ENCODE results near the gene POLR2L. TPM values are rescaled to one million over a fixed set of nuclear protein-coding genes. Genes with fewer than 3 reads are reported as not detected.

POLR2L gene
- total and polyA plus RNA-seq, 2 donors (not counting 1 experiment from before 2014, with no cell fraction given): 44.4 to 80.8 TPM

GRCh38 chr11:867856-868358 is 25.6 kb upstream of the POLR2L start:
- H3K27ac Mint-ChIP-seq: no peak overlapping the region
- H2AFZ ChIP-seq (ENCODE audit: insufficient read depth, low read depth, low read length, poor library complexity, severe bottlenecking): no peak overlapping the region
- ChIA-PET POLR2A (no interaction called here), CTCF (interaction anchor here (1.1 kb wide), 1 partner anchor 10 kb away, joined by 3 read pairs; no protein-coding TSS in a partner anchor)
- intact Hi-C loops (cut with micrococcal nuclease): no loop called here
- WGBS (ENCODE audit: insufficient coverage): 92% methylated on average over 6 of the region's 8 CpGs
- H3K27me3 Mint-ChIP-seq: no peaks in the 10 kb centered on the region
- no peak overlapping the region for H3K4me3 ChIP-seq (ENCODE audit: control extremely low read depth in 1 of 5, extremely low read depth in 1 of 5, insufficient read depth in 1 of 5, low read depth in 2 of 5, low read length in 4 of 5)
- no peaks in the 10 kb centered on the region for H3K9me3 Mint-ChIP-seq (ENCODE audit: insufficient read depth)
- no peak for DNase-seq
- no peak overlapping the region for H3K4me3 Mint-ChIP-seq
- no peaks in the 10 kb centered on the region for H3K27me3 ChIP-seq (replicated peaks in 1 of 4; ENCODE audit: control extremely low read depth in 1 of 4, control insufficient read depth in 3 of 4, insufficient read depth in 4 of 4, low read length in 3 of 4)
- no peak overlapping the region for H3K27ac ChIP-seq (ENCODE audit: low read length in 2 of 2)
- no peaks in the 10 kb centered on the region for H3K79me2 ChIP-seq (ENCODE audit: control insufficient read depth, insufficient read depth, low read length)
- H3K4me1 Mint-ChIP-seq: no peaks in the 10 kb centered on the region
- no peaks in the 10 kb centered on the region for H3K9me3 ChIP-seq (ENCODE audit: control extremely low read depth in 1 of 3, control insufficient read depth in 2 of 3, insufficient read depth in 1 of 3, low read length in 2 of 3)
- peaks cover 0 to 6% of the 10 kb centered on the region in 2 experiments for H3K36me3 ChIP-seq (replicated peaks in 1 of 2; ENCODE audit: control extremely low read depth in 1 of 2, control insufficient read depth in 1 of 2, extremely low read depth in 1 of 2, insufficient read depth in 2 of 2, low read length in 1 of 2)
- TF ChIP-seq CTCF (IDR thresholded peaks at IDR 0.05) (no peak), EZH2 (IDR thresholded peaks at IDR 0.05; ENCODE audit: borderline replicate concordance, insufficient read depth, low read depth, low read length, poor library complexity, severe bottlenecking) (no peak)
- no peak overlapping the region for H3K4me2 ChIP-seq (replicated peaks; ENCODE audit: low read depth, low read length, poor library complexity, severe bottlenecking)
- no peak for ATAC-seq (ENCODE audit: low read depth)
- H3K9ac ChIP-seq (ENCODE audit: low read length): no peak overlapping the region
- no peaks in the 10 kb centered on the region for H3K4me1 ChIP-seq (ENCODE audit: control insufficient read depth in 2 of 2, insufficient read depth in 2 of 2, low read length in 2 of 2)
- no peaks in the 10 kb centered on the region for H4K20me1 ChIP-seq (ENCODE audit: control insufficient read depth, insufficient read depth, low read length, poor library complexity, severe bottlenecking)

GRCh38 chr11:866481-866880 is 24.2 kb upstream of the POLR2L start:
- no peaks in the 10 kb centered on the region for H3K4me1 Mint-ChIP-seq
- ATAC-seq (ENCODE audit: low read depth) (no peak), DNase-seq (no peak)
- H3K27ac ChIP-seq (ENCODE audit: low read length in 2 of 2): no peak overlapping the region
- no peaks in the 10 kb centered on the region for H3K79me2 ChIP-seq (ENCODE audit: control insufficient read depth, insufficient read depth, low read length)
- intact Hi-C loops (cut with micrococcal nuclease): no loop called here
- no peak overlapping the region for H3K4me3 ChIP-seq (ENCODE audit: control extremely low read depth in 1 of 5, extremely low read depth in 1 of 5, insufficient read depth in 1 of 5, low read depth in 2 of 5, low read length in 4 of 5)
- H3K9ac ChIP-seq (ENCODE audit: low read length): no peak overlapping the region
- H3K36me3 ChIP-seq (replicated peaks in 1 of 2; ENCODE audit: control extremely low read depth in 1 of 2, control insufficient read depth in 1 of 2, extremely low read depth in 1 of 2, insufficient read depth in 2 of 2, low read length in 1 of 2): peaks cover 0 to 6% of the 10 kb centered on the region in 2 experiments
- no peaks in the 10 kb centered on the region for H3K4me1 ChIP-seq (ENCODE audit: control insufficient read depth in 2 of 2, insufficient read depth in 2 of 2, low read length in 2 of 2)
- POLR2A ChIA-PET: no interaction called here
- WGBS (ENCODE audit: insufficient coverage): 96% methylated on average over 14 of the region's 14 CpGs
- TF ChIP-seq CTCF (IDR thresholded peaks at IDR 0.05) (no peak), EZH2 (IDR thresholded peaks at IDR 0.05; ENCODE audit: borderline replicate concordance, insufficient read depth, low read depth, low read length, poor library complexity, severe bottlenecking) (no peak)
- no peaks in the 10 kb centered on the region for H3K9me3 ChIP-seq (ENCODE audit: control extremely low read depth in 1 of 3, control insufficient read depth in 2 of 3, insufficient read depth in 1 of 3, low read length in 2 of 3)
- CTCF ChIA-PET: interaction anchor here (1.5 kb wide), 1 partner anchor 19 kb away, joined by 4 read pairs; no protein-coding TSS in a partner anchor
- H3K27me3 Mint-ChIP-seq: no peaks in the 10 kb centered on the region
- no peak overlapping the region for H2AFZ ChIP-seq (ENCODE audit: insufficient read depth, low read depth, low read length, poor library complexity, severe bottlenecking)
- H4K20me1 ChIP-seq (ENCODE audit: control insufficient read depth, insufficient read depth, low read length, poor library complexity, severe bottlenecking): no peaks in the 10 kb centered on the region
- H3K4me2 ChIP-seq (replicated peaks; ENCODE audit: low read depth, low read length, poor library complexity, severe bottlenecking): no peak overlapping the region
- H3K9me3 Mint-ChIP-seq (ENCODE audit: insufficient read depth): no peaks in the 10 kb centered on the region
- H3K27me3 ChIP-seq (replicated peaks in 1 of 4; ENCODE audit: control extremely low read depth in 1 of 4, control insufficient read depth in 3 of 4, insufficient read depth in 4 of 4, low read length in 3 of 4): no peaks in the 10 kb centered on the region
- no peak overlapping the region for H3K27ac Mint-ChIP-seq
- no peak overlapping the region for H3K4me3 Mint-ChIP-seq
